GM19238 (cell line): ENCODE measurements around the gene IGLON5.

Source experiments
- DNase-seq: peaks from one replicate; pipeline ENCODE4 v3.0.0; 2011; ENCODE audit warnings: low spot score; ENCODE audit not compliant: insufficient read length

The IGLON5 gene

DNA sequence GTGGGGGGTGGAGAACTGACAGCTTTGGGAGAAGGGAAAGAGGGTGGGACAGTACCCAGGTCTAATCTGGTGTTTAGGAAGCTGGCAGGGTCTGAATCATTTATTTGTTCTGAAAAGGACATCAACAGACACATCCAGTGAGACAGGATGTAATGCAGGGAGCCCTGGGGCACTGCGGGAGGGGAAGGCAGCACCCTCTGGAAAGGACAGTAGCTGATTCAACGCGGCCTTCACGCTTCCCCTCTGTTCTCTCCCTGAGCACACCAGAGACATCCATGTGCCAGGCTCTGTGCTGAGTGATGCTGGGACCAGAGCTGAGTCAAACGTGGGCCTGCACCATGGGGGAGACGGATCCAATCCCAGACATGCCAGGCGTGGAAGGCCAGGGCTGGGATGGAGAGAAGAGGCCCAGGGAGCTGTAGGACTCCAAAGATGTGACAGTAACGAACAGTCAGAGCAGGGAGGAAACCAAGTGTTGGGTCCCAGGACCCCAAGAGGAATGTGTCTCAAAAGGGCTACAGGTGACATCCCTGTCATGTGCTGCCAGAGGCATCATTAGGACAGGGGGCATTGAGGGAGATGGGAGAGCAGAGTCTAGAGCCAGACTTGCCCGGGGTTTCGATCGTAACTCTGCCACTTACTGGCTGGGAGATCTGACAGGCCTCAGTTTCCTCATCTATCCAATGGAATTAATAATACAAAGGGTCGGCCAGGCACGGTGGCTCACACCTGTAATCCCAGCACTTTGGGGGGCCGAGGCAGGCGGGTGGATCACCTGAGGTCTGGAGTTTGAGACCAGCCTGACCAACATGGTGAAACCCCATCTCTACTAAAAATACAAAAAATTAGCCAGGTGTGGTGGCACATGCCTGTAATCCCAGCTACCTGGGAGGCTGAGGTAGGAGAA, 53.0 kb downstream of the IGLON5 start:
- no peak for DNase-seq

GRCh38 chr19:51365211-51365964, 53.9 kb downstream of the IGLON5 start:
- DNase-seq = peak; percentile 17

- no peak for DNase-seq
Observed at GRCh38 chr19:51365965-51366388, 54.5 kb downstream of the IGLON5 start, which contains the start of gene ETFB. ETFB (minus strand) TSS chr19:51366388; CDS start chr19:51366326, 62 bp downstream.

DNA sequence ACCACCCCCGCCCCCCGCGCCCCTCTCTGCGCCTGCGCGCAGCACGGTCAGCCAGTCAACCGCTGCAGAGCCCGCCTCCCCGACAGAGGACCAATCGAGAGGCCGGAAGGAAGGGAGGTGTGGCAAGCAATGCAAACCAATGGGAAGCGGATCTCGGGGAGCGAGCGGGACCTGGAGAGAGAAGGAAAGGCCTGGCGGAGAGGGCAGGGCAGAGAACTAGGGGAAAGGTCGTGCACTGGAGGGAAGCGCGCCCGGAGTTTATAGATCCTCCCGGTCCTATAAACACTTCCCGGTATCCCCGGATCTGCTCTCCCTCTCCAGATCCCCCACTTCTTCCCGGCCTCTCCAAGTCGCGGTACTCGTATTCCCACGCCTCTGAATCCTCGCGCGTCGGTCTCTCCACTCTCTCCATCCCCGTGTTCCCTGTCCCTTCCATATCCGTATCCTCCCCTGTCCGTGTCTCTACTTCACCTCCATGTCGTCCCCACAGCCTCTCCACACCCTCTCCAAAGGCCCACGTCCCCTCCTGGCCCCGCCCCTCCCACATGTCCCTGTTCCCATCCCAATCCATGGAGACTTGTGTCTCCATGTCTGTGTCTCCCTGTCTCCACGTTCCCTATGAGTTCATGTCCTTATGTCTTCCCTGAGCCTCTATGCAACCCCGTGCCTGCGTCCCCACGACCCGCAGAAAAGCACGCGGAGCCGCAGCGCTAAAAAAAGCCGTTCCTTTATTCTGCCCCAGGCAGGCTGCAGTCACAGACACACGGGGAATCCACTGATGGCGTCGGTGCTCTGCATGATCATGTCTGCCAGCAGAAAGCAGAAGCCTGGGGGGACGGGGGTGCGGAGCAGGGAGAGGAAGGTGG, 55.2 kb downstream of the IGLON5 start:
- peak; percentile 96 for DNase-seq

- DNase-seq = peak; percentile 20
Observed at GRCh38 chr19:51367255-51367564, 55.8 kb downstream of the IGLON5 start.

- peak; percentile 93 for DNase-seq
Observed at GRCh38 chr19:51367565-51368365, 56.3 kb downstream of the IGLON5 start.

DNA sequence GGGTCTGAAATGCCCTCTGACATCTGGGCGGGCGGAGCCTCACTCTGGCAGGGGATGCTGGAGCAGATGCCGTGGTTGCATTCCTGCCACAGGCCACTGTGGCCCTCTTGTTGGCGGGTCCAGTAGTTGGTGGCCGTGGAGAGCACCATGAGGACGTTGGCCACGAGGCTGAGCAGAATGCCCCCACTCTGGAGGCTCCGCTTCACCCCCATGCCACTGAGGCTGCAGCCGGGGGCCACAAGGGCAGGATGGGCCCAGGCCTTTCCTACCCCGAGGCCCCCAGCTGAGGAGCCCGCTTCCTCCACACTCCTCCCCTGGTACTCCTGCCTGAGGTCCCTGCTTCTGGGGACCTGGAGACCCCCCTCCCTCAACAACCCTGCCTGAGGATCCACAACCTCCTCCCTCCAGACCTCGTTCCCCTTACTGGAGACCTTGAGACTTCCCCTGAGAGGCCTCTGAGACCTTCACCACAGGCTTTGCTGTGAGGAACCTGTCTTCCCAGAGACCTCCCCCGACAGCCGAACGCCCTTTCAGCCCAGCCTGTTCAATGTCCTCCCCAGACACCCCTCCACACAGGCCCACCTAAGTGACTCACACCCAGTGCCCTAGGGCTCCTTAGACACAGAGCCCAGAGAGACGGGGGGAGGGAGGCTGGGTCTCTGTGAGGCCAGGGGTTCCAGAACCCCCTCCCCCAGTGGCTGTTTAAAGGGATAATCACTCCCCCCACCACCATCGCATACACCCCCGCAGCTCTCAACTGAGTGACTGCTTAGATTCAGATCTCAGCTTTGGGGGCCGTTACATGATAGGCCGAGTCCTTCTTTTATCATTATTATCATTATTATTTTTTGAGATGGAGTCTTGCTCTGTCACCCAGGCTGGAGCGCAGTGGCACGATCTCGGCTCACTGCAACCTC, 57.2 kb downstream of the IGLON5 start, which contains the start of gene CLDND2:
CLDND2 (minus strand) TSS at position 638 of the 917 bp plus-strand sequence; CDS start at position 212, 426 bp downstream.
- no peak for DNase-seq

- DNase-seq = no peak
Observed at GRCh38 chr19:51370230-51370629, 58.8 kb downstream of the IGLON5 start.

DNA sequence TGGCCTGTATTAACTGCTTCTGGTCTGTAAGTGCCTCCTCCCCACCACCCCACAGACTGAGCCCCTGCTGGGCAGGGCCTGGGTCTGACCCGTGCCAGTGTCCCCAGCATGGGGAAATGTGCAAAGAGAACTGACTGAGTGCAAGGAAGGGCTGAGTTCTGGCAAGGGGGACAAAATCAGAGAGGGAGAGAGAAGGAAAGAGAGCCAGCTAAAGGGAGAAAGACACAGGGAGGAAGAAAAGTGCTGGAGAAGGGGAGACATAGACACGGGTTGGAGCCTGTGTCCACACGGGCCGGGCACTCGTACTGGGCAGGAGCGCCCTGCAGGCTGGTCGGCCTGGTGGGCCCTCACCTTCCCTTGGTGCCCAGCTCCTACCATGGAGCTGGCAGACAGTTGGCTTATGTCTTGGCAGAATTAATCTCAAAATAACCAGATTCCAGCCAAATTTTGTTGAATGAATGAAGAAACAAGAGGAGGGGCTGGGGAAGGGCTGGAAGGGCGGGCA, 59.8 kb downstream of the IGLON5 start:
- DNase-seq = no peak

DNA sequence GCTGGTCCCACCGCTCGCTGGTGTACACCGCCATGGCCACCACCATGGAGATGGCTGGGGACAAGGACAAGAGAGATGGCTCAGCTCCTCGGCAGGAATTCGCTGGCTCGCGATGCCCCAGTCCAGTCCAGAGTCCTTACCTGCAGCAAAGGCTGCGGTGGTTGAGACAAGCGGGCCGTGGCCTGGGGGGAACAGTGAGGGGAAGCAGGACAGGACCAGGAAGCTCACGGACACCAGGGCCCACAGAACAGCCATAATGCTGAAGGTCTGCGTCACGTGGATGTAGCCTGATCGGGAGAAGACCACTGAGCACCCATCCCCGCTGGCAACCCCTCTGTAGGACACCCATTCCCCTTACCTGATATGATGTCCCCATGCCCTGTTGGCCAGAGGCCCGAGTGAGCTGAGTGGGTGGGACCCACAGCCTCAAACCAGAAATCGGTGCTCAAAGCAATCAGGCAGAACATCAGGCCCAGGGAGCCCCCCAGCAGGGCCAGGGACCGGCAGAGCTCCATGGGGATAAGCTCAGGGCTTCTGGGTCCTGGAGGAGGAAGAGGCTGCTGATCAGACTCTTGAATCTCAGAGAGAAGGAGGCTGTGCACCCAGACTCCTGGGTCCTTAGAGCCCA, 60.7 kb downstream of the IGLON5 start:
- DNase-seq = no peak

- peak; percentile 30 for DNase-seq
Observed at GRCh38 chr19:51372649-51373504, 61.4 kb downstream of the IGLON5 start, which contains the start of gene NKG7. NKG7 (minus strand) TSS chr19:51372654; CDS start chr19:51372535, 119 bp downstream.

- peak; percentile 21 for DNase-seq
Observed at GRCh38 chr19:51375504-51376221, 64.2 kb downstream of the IGLON5 start.

DNA sequence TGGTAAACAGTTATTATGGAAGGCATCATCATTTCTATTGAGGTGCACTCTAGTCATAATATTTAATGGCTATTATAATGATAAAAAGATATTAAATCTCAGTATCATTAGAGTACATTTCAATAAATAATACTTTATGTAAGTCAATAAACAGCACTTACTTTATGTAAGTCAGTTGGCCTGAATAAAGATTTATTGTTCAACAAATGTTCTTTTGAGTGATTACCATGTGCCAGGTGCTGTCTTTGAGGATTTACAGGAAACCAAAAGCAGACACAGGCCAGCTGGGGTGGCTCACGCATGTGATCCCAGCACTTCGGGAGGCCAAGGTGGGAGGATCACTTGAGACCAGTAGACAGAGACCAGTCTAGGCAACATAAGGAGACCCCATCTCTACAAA, 66.0 kb downstream of the IGLON5 start:
- DNase-seq = no peak

- no peak for DNase-seq
Observed at GRCh38 chr19:51380379-51380778, 68.9 kb downstream of the IGLON5 start.
